Tongue (tissue), 2 donors: ENCODE results near the gene ZNF814. TPM values are rescaled to one million over a fixed set of nuclear protein-coding genes. Genes with fewer than 3 reads are reported as not detected.
"Not testable (repeated sequence)": the region's sequence is repeated elsewhere in the genome, so short reads cannot be mapped to it uniquely, and the experiment has no call there.

Source experiments
- DNase-seq: peaks from one replicate; pipeline ENCODE4 v3.0.0-alpha.2; 2015
- total RNA-seq: library from RNA; depleted of rRNA; stranded (reverse); fragments of >200 nt; gene quantifications from one replicate; pipeline ENCODE4 v1.2.3, GENCODE V29; 2014

Gene ZNF814
- total RNA-seq, 1 donor from 2014 or later: 11.2 TPM

- no peak for DNase-seq
These were observed 72.2 kb downstream of the ZNF814 start for GRCh38 chr19:57816652-57817051.

- no peak for DNase-seq
These were observed 73.4 kb downstream of the ZNF814 start for GRCh38 chr19:57815247-57816075.

- DNase-seq: peak; percentile 97
These were observed 74.2 kb downstream of the ZNF814 start, which contains the start of gene ZNF552 for GRCh38 chr19:57814505-57815246. Gene ZNF552, minus strand, starts transcription at chr19:57814913. Its CDS starts 170 bp downstream, at chr19:57814743.

- no peak for DNase-seq
These were observed 74.8 kb downstream of the ZNF814 start for GRCh38 chr19:57813919-57814504.

GRCh38 chr19:57812975-57813820 lies 75.6 kb downstream of the ZNF814 start:
- DNase-seq: not testable (repeated sequence)

GRCh38 chr19:57812226-57812625 lies 76.6 kb downstream of the ZNF814 start:
- DNase-seq: no peak

- DNase-seq: not testable (repeated sequence)
These were observed 78.2 kb downstream of the ZNF814 start for GRCh38 chr19:57810410-57811295.

- DNase-seq: no peak
These were observed 81.3 kb downstream of the ZNF814 start for GRCh38 chr19:57807541-57807940.

- peak; percentile 64 for DNase-seq
These were observed 85.1 kb downstream of the ZNF814 start for GRCh38 chr19:57803594-57804325.

GRCh38 chr19:57803265-57803593 lies 85.6 kb downstream of the ZNF814 start:
- no peak for DNase-seq

- no peak for DNase-seq
These were observed 86.6 kb downstream of the ZNF814 start for GRCh38 chr19:57802269-57802668.

GRCh38 chr19:57800696-57801095 lies 88.1 kb downstream of the ZNF814 start:
- DNase-seq: no peak

Other genes with a start within 250 kb of the ZNF814 start
- gene ZSCAN4, start 220.1 kb downstream of the ZNF814 start, total RNA-seq: not detected
- 18.9 TPM for gene ZNF551, start 207.1 kb downstream of the ZNF814 start, total RNA-seq
- gene ZNF154, start 179.8 kb downstream of the ZNF814 start, total RNA-seq: 13.1 TPM
- 8.4 TPM for gene ZNF671, start 161.4 kb downstream of the ZNF814 start, total RNA-seq
- 22.4 TPM for gene ZNF776, start 142.2 kb downstream of the ZNF814 start, total RNA-seq
- 29.4 TPM for gene ZNF586, start 119.4 kb downstream of the ZNF814 start, total RNA-seq
- 5.7 TPM for gene ZNF552, start 74.1 kb downstream of the ZNF814 start, total RNA-seq
- gene ZNF587B, start 58.7 kb downstream of the ZNF814 start, total RNA-seq: 14.5 TPM
- 25.0 TPM for gene ZNF587, start 39.2 kb downstream of the ZNF814 start, total RNA-seq
- gene ZNF417, start 27.6 kb upstream of the ZNF814 start, total RNA-seq: 24.7 TPM
- gene ZNF418, start 46.4 kb upstream of the ZNF814 start, total RNA-seq: 15.8 TPM
- gene ZNF256, start 58.7 kb upstream of the ZNF814 start, total RNA-seq: 12.1 TPM
- 0.82 TPM for gene C19orf18, start 85.5 kb upstream of the ZNF814 start, total RNA-seq
- 28.5 TPM for gene ZNF606, start 113.8 kb upstream of the ZNF814 start, total RNA-seq
- not detected for gene ZSCAN1, start 145.0 kb upstream of the ZNF814 start, total RNA-seq
- gene ZNF135, start 170.2 kb upstream of the ZNF814 start, total RNA-seq: 11.3 TPM
- 100 TPM for gene ZSCAN18, start 209.2 kb upstream of the ZNF814 start, total RNA-seq